Neural progenitor cell (in vitro differentiated cells): ENCODE data around the gene FAM131C. TPM values are rescaled to one million over a fixed set of nuclear protein-coding genes. Genes with fewer than 3 reads are reported as not detected.

Experiments used
- DNase-seq: peaks from one replicate; pipeline ENCODE4 v3.0.0-alpha.2; 2016; ENCODE audit warnings: low spot score
- H2AFZ ChIP-seq: fragments of 200-600 bp; sonication (generic); replicated peaks from 2 replicates; pipeline ENCODE4 v1.6.1; 2016; ENCODE audit warnings: antibody characterized with exemption
- H3F3A ChIP-seq: fragments of 200-600 bp; sonication (generic); 2 replicates; pipeline ENCODE4 v1.6.1; 2016; ENCODE audit warnings: antibody characterized with exemption, low read depth
- H3K27ac ChIP-seq: fragments of 200-600 bp; sonication (generic); 2 replicates; pipeline ENCODE4 v1.5.1; 2016; ENCODE audit warnings: mild to moderate bottlenecking
- H3K27me3 ChIP-seq: fragments of 200-600 bp; sonication (generic); 2 replicates; pipeline ENCODE4 v1.6.1; 2016; ENCODE audit warnings: mild to moderate bottlenecking, moderate library complexity
- H3K36me3 ChIP-seq: fragments of 200-600 bp; sonication (generic); 2 replicates; pipeline ENCODE4 v1.5.1; 2016
- H3K4me1 ChIP-seq: fragments of 200-600 bp; sonication (generic); 2 replicates; pipeline ENCODE4 v1.6.1; 2016; ENCODE audit warnings: mixed run types
- H3K4me2 ChIP-seq: fragments of 200-600 bp; sonication (generic); 2 replicates; pipeline ENCODE4 v1.6.1; 2016
- H3K4me3 ChIP-seq: fragments of 200-600 bp; sonication (generic); 2 replicates; pipeline ENCODE4 v1.5.1; 2016
- H3K79me2 ChIP-seq: fragments of 200-600 bp; sonication (generic); 2 replicates; pipeline ENCODE4 v1.6.1; 2016; ENCODE audit warnings: low read depth
- H3K9ac ChIP-seq: fragments of 200-600 bp; sonication (generic); 2 replicates; pipeline ENCODE4 v1.6.1; 2016
- H3K9me3 ChIP-seq: fragments of 200-600 bp; sonication (generic); 2 replicates; pipeline ENCODE4 v1.5.1; 2016; ENCODE audit warnings: low read depth
- H4K20me1 ChIP-seq: fragments of 200-600 bp; sonication (generic); 2 replicates; pipeline ENCODE4 v1.6.1; 2016; ENCODE audit warnings: low read depth
- H3K27ac Mint-ChIP-seq: 3 replicates; pipeline ENCODE4 v1.8.0; 2021; ENCODE audit warnings: mixed read lengths
- H3K27me3 Mint-ChIP-seq: 2 replicates; pipeline ENCODE4 v1.8.0; 2022; ENCODE audit warnings: low read depth, mild to moderate bottlenecking, inconsistent platforms, moderate library complexity, mixed read lengths; ENCODE audit not compliant: insufficient read depth
- H3K36me3 Mint-ChIP-seq: 3 replicates; pipeline ENCODE4 v1.8.0; 2021; ENCODE audit warnings: mixed read lengths
- H3K4me1 Mint-ChIP-seq: 3 replicates; pipeline ENCODE4 v1.8.0; 2021; ENCODE audit warnings: mixed read lengths
- H3K4me3 Mint-ChIP-seq: 3 replicates; pipeline ENCODE4 v1.8.0; 2021; ENCODE audit warnings: mild to moderate bottlenecking, moderate library complexity, mixed read lengths
- H3K9me3 Mint-ChIP-seq: 3 replicates; pipeline ENCODE4 v1.8.0; 2020; ENCODE audit warnings: mixed read lengths
- EZH2 ChIP-seq: fragments of 200-600 bp; sonication (generic); IDR thresholded peaks from 2 replicates; pipeline ENCODE4 v1.6.1; 2017; ENCODE audit warnings: antibody characterized with exemption, mild to moderate bottlenecking, moderate library complexity
- EZH2phosphoT487 ChIP-seq: fragments of 200-600 bp; sonication (generic); IDR thresholded peaks from 2 replicates; pipeline ENCODE4 v1.6.1; 2017; ENCODE audit warnings: antibody characterized with exemption
- total RNA-seq: library from RNA; depleted of rRNA; stranded (reverse); fragments of >200 nt; gene quantifications from 2 replicates; pipeline ENCODE4 v1.2.3, GENCODE V29; 2015; ENCODE audit warnings: low replicate concordance
- TF ChIP-seq, protein P1 (sequence below): fragments of 200-600 bp; sonication (generic); IDR thresholded peaks from 2 replicates; pipeline ENCODE4 v1.5.1; 2017; ENCODE audit warnings: antibody characterized with exemption, mild to moderate bottlenecking

The FAM131C gene
- total RNA-seq, 1 donor from 2014 or later: 0.13 TPM

DNA sequence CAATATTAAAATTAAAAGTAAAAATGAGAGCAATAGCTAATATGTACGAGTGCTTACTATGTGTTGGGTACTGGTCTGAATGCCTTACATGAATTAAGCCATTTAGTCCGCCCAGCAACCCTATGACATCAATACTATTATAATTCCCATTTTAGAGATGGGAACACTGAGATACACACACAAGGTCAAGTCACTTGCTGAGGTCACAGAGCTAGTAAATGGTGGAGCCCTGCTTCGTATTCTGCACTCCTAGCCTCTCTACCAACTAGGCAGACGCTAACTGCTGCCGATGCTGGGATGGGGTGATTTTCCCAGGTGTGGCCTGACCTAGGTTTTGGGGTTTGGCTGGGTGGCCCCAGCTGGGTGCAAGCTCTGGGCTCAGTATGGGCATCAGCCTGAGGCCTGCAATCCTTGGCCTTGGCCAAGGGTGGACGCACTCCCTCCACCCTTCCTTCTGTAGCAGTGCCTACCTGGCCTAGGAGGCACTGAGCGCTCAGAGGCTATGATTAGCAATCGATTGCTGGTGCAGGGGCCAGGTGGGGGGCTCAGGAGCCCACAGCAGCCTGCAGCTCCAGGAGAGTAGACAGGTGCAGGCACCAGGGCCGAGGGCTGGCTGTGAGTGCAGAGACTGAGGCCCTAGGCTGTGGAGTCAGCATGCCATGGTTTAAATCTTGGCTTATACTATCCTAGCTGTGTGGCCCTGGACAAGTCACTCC lies 2.7 kb downstream of the FAM131C start:
- no peak overlapping the region for H3K4me2 ChIP-seq
- TF ChIP-seq EZH2 (no peak), EZH2phosphoT487 (no peak)
- TF ChIP-seq, protein P1, sequence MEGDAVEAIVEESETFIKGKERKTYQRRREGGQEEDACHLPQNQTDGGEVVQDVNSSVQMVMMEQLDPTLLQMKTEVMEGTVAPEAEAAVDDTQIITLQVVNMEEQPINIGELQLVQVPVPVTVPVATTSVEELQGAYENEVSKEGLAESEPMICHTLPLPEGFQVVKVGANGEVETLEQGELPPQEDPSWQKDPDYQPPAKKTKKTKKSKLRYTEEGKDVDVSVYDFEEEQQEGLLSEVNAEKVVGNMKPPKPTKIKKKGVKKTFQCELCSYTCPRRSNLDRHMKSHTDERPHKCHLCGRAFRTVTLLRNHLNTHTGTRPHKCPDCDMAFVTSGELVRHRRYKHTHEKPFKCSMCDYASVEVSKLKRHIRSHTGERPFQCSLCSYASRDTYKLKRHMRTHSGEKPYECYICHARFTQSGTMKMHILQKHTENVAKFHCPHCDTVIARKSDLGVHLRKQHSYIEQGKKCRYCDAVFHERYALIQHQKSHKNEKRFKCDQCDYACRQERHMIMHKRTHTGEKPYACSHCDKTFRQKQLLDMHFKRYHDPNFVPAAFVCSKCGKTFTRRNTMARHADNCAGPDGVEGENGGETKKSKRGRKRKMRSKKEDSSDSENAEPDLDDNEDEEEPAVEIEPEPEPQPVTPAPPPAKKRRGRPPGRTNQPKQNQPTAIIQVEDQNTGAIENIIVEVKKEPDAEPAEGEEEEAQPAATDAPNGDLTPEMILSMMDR: no peak
- Mint-ChIP-seq H3K27ac (no peak overlapping the region), H3K9me3 (no peaks in the 10 kb centered on the region), H3K4me3 (no peak overlapping the region), H3K27me3 (peaks cover 31% of the 10 kb centered on the region), H3K36me3 (no peaks in the 10 kb centered on the region), H3K4me1 (peaks cover 37% of the 10 kb centered on the region)
- no peaks in the 10 kb centered on the region for H4K20me1 ChIP-seq
- no peak for DNase-seq
- peaks cover 15% of the 10 kb centered on the region for H3F3A ChIP-seq
- no peak overlapping the region for H3K4me3 ChIP-seq
- H3K79me2 ChIP-seq: no peaks in the 10 kb centered on the region
- peaks cover 43% of the 10 kb centered on the region for H3K27me3 ChIP-seq
- H3K27ac ChIP-seq: no peak overlapping the region
- H3K36me3 ChIP-seq: no peaks in the 10 kb centered on the region
- peaks cover 29% of the 10 kb centered on the region for H3K4me1 ChIP-seq
- no peaks in the 10 kb centered on the region for H3K9me3 ChIP-seq
- H2AFZ ChIP-seq: no peak overlapping the region
- H3K9ac ChIP-seq: no peak overlapping the region

DNA sequence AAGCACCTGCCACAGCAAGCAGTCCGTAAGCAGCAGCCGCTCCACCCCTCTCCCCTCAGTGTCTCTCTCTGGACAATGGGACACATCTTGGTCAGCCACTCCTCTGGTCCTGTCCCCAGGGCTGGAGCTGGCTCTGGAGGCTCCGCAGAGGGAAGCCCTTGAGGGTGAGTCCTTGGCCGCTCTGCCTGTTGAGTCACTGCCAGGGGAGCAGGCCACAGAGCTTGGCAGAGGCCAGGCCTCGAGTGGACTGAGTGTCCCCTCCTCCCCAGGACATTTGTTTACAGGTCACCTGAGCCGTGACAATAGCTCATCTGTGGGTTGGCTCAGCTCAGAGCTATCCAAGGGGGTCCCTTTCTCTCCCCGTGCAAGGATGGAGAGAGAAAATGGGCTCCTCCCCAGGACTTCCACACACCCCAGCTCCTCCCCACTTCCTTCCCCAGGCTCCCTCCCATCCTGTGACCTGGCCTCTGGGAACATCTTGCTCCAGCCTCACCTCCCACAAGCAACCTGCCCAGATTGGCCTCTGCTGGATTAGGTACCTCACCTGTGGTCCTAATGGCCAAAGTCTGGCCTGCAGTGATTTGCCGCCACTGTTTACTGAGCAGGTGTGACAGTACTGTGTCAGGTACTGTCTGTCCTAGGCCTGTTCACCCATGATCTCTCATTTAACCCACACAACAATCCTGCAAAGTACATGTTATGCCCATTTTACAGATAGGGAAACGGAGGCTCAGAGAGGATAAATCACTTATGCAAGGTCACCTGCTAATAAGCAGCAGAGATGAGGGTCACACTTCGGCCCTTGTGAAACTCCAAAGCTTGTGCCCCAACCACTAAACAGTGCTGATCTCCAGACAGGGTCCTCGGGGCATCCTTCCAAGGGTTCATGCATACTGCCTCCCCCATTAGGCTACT lies 4.8 kb downstream of the FAM131C start:
- Histone ChIP-seq H3K27me3 (peaks cover 21% of the 10 kb centered on the region), H3K9ac (no peak overlapping the region), H3K36me3 (no peaks in the 10 kb centered on the region), H3K4me1 (peaks cover 39% of the 10 kb centered on the region), H3K27ac (no peak overlapping the region), H3K4me2 (peak overlapping the region; percentile 1), H2AFZ (no peak overlapping the region), H3F3A (peaks cover 15% of the 10 kb centered on the region), H3K79me2 (no peaks in the 10 kb centered on the region), H4K20me1 (no peaks in the 10 kb centered on the region), H3K9me3 (no peaks in the 10 kb centered on the region), H3K4me3 (no peak overlapping the region)
- Mint-ChIP-seq H3K36me3 (no peaks in the 10 kb centered on the region), H3K4me1 (peaks cover 49% of the 10 kb centered on the region), H3K27ac (peak overlapping the region; percentile 83), H3K9me3 (no peaks in the 10 kb centered on the region), H3K4me3 (peak overlapping the region; percentile 73), H3K27me3 (peaks cover 17% of the 10 kb centered on the region)
- DNase-seq: no peak
- TF ChIP-seq EZH2phosphoT487 (no peak), EZH2 (no peak)
- TF ChIP-seq, protein P1: no peak

DNA sequence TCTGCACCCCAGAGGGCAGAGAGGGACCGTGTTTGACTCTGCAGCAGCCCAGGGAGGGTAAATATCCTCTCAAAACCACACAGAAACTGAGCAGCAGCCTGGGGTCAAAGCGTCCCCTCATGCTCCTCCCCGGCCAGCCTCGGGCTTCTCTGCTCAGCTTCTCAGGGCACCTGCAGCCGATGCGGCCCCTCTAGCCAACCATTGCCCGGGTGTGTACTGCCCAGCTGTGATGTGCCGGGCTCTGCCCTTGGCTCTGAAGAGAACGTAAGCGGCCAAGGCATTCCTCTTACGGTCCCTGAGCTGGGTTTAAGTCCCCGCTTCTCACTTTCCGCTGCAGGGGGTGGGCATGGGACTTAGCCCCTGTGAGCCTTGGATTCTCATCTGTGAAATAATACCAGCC lies 5.5 kb downstream of the FAM131C start:
- Histone ChIP-seq H3K4me3 (no peak overlapping the region), H3K4me2 (peak overlapping the region; percentile 45), H4K20me1 (no peaks in the 10 kb centered on the region), H3K4me1 (peaks cover 37% of the 10 kb centered on the region), H3K79me2 (no peaks in the 10 kb centered on the region), H3F3A (peaks cover 14% of the 10 kb centered on the region), H3K9me3 (no peaks in the 10 kb centered on the region), H3K27me3 (peaks cover 15% of the 10 kb centered on the region), H3K27ac (no peak overlapping the region), H2AFZ (no peak overlapping the region), H3K9ac (no peak overlapping the region), H3K36me3 (no peaks in the 10 kb centered on the region)
- TF ChIP-seq EZH2phosphoT487: no peak
- TF ChIP-seq EZH2: no peak
- TF ChIP-seq, protein P1: no peak
- Mint-ChIP-seq H3K27ac (peak overlapping the region; percentile 97), H3K4me3 (peak overlapping the region; percentile 74), H3K9me3 (no peaks in the 10 kb centered on the region), H3K36me3 (no peaks in the 10 kb centered on the region), H3K4me1 (peaks cover 53% of the 10 kb centered on the region), H3K27me3 (peaks cover 17% of the 10 kb centered on the region)
- no peak for DNase-seq
